ENCODE measurements around the gene APOB. TPM values are rescaled to one million over a fixed set of nuclear protein-coding genes. Genes with fewer than 3 reads are reported as not detected.

APOB gene
- total and polyA plus RNA-seq, 9 donors: 0.13 to 4.8 (median 1.3) TPM

- intact Hi-C loops (cut with DNase I): no loop called here
- DNase-seq: no peak
- H3K27me3 ChIP-seq: no peaks in the 10 kb centered on the region
- no peak overlapping the region for H3K27ac ChIP-seq
- H3K36me3 ChIP-seq: no peaks in the 10 kb centered on the region
- TF ChIP-seq POLR2A (IDR thresholded peaks at IDR 0.05): no peak
- no peak for TF ChIP-seq EP300 (IDR thresholded peaks at IDR 0.05)
- TF ChIP-seq CTCF (IDR thresholded peaks at IDR 0.05): no peak
- no peaks in the 10 kb centered on the region for H3K9me3 ChIP-seq
- no peak overlapping the region for H3K4me3 ChIP-seq
- no peaks in the 10 kb centered on the region for H3K4me1 ChIP-seq (ENCODE audit: insufficient read depth)
Observed at GRCh38 chr2:21026479-21027282, 17.2 kb downstream of the APOB start.

GRCh38 chr2:21025690-21026478, 18.0 kb downstream of the APOB start:
- DNase-seq: no peak
- 86 to 90% (median 88%) methylated on average over 11 of the region's 11 CpGs for WGBS, 3 donors
- Histone ChIP-seq H3K36me3 (no peaks in the 10 kb centered on the region), H3K4me1 (ENCODE audit: insufficient read depth) (no peaks in the 10 kb centered on the region), H3K4me3 (no peak overlapping the region), H3K27ac (no peak overlapping the region), H3K9me3 (no peaks in the 10 kb centered on the region), H3K27me3 (no peaks in the 10 kb centered on the region)
- intact Hi-C loops (cut with DNase I): no loop called here
- no peak for TF ChIP-seq CTCF (IDR thresholded peaks at IDR 0.05)

GRCh38 chr2:21024722-21025389, 19.0 kb downstream of the APOB start:
- no peak for DNase-seq
- Histone ChIP-seq H3K9me3 (peaks cover 0 to 2% of the 10 kb centered on the region in 2 donors), H3K4me1 (ENCODE audit: insufficient read depth) (no peaks in the 10 kb centered on the region), H3K36me3 (no peaks in the 10 kb centered on the region), H3K4me3 (no peak overlapping the region), H3K27me3 (no peaks in the 10 kb centered on the region), H3K27ac (no peak overlapping the region)
- intact Hi-C loops (cut with DNase I): no loop called here
- WGBS, 3 donors: 90 to 94% (median 92%) methylated on average over 7 of the region's 7 CpGs
- TF ChIP-seq EP300 (IDR thresholded peaks at IDR 0.05) (no peak), POLR2A (IDR thresholded peaks at IDR 0.05) (no peak), CTCF (IDR thresholded peaks at IDR 0.05) (no peak)

DNA sequence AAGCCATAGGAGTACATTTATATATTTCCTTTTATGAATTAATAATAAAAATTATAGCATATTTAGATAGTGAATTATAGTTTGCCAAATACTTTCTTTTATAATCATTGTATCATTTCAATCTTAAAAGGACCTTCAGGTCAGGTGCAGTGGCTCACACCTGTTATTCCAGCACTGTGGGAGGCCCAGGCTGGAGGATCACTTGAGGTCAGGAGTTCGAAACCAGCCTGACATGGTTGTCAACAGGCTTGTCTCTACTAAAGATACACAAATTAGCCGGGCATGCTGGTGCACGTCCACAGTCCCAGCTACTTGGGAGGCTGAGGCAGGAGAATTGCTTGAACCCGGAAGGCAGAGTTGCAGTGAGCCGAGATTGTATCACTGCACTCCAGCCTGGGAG, 19.7 kb downstream of the APOB start:
- intact Hi-C loops (cut with DNase I): no loop called here
- TF ChIP-seq CTCF (IDR thresholded peaks at IDR 0.05) (no peak), POLR2A (IDR thresholded peaks at IDR 0.05) (no peak), EP300 (IDR thresholded peaks at IDR 0.05) (no peak)

More for the DNA sequence above, 19.7 kb downstream of the APOB start:
- Histone ChIP-seq H3K9me3 (peaks cover 0 to 2% of the 10 kb centered on the region in 2 donors), H3K27me3 (no peaks in the 10 kb centered on the region), H3K36me3 (no peaks in the 10 kb centered on the region), H3K27ac (no peak overlapping the region), H3K4me1 (ENCODE audit: insufficient read depth) (no peaks in the 10 kb centered on the region), H3K4me3 (no peak overlapping the region)
- WGBS, 3 donors: 87 to 95% (median 90%) methylated on average over 5 of the region's 5 CpGs
- DNase-seq: no peak
